ENCODE measurements around the gene CCNL2.
"Not testable (repeated sequence)": the region's sequence is repeated elsewhere in the genome, so short reads cannot be mapped to it uniquely, and the experiment has no call there.

CCNL2 gene

DNA sequence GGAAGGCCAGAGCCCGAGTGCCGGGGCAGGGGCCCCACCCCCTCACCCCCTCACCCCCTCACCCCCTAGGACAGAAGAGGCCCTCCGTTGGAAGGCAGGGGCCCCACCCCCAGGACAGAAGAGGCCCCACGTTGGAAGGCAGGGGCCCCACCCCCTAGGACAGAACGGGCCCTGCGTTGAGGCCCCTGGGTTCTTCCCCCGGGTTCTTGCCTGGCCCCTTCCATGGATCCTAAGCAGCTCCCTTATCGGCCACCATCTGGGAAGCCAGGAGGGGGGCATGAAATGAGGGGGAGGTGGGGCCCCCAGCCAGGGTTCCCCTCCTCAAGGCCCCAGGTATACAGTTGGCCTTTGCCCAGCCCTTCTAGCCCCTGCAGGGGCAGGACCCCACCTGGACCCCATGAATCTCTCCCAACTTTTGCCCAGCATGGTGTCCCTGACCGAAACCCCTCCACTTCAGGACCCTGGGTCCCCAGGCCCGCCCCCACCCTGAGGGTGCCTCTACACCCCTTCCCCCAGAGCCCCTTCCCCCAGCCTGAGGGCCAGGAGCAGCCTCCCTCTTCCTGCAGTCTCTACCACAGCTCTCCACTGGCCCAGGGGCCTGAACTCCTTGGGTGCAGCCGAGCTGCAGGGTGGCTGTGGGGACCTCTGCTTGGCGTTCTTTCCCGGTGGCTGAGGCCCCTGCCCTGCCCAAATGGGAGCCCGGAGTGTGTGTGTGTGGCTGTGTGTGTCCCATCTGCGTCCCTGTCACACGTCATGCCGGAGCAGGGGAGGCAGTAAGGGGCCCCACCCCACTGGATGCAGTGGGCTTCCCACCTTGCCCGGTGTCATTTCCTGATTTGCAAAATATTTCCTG lies 32.1 kb upstream of the CCNL2 start:
- TF ChIP-seq, protein P1, sequence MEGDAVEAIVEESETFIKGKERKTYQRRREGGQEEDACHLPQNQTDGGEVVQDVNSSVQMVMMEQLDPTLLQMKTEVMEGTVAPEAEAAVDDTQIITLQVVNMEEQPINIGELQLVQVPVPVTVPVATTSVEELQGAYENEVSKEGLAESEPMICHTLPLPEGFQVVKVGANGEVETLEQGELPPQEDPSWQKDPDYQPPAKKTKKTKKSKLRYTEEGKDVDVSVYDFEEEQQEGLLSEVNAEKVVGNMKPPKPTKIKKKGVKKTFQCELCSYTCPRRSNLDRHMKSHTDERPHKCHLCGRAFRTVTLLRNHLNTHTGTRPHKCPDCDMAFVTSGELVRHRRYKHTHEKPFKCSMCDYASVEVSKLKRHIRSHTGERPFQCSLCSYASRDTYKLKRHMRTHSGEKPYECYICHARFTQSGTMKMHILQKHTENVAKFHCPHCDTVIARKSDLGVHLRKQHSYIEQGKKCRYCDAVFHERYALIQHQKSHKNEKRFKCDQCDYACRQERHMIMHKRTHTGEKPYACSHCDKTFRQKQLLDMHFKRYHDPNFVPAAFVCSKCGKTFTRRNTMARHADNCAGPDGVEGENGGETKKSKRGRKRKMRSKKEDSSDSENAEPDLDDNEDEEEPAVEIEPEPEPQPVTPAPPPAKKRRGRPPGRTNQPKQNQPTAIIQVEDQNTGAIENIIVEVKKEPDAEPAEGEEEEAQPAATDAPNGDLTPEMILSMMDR (IDR thresholded peaks at IDR 0.05; ENCODE audit: low read length, missing control alignments): no peak
- H3K4me3 ChIP-seq (replicated peaks; ENCODE audit: low read depth, low read length): no peak overlapping the region

DNA sequence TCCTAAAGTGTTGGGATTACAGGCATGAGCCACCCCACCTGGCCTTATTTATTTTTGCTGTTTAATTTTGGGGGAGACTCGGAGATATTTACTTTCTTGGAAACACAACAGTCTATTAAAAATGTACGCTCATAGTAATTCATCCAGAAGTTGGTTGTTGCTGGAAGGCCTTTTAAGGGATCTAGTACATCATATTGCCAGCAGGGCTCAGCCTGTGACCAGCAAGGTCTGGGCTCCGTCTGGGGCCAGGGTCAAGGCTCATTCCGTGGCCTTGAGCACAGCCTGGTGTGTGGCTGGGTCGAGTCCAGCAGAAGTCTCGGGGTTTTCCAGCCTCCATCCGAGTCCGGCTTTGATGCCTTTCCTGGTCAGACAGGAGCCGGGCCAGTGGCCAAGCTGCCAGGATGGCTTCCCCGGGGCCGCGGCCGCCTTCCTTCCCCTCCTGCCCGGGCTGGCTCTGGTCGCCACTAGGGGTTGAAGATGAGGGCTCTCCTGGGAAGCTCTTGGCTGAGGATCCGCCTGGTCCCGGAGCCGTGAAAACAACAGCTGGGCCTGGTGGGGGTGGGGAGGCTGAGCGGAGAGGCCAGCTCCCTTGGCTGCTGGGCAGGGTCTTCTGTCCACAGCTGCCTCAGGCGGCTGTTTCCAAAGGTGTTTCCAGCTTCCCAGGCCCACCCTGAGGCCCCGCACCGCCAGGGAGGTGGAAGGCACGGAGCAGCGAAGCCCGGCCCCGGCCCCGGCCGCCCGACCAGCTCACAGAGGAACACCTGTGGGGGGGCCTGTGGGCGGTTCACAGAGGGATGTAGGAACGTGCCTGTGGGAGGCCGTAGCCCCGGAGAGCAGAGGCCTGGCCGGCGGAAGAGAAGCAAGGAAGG lies 31.2 kb upstream of the CCNL2 start:
- TF ChIP-seq, protein P1 (IDR thresholded peaks at IDR 0.05; ENCODE audit: low read length, missing control alignments): no peak
- no peak overlapping the region for H3K4me3 ChIP-seq (replicated peaks; ENCODE audit: low read depth, low read length)
- peak; percentile 83 for DNase-seq (ENCODE audit: low read depth)

More for the DNA sequence above, 32.1 kb upstream of the CCNL2 start:
- DNase-seq (ENCODE audit: low read depth): no peak

DNA sequence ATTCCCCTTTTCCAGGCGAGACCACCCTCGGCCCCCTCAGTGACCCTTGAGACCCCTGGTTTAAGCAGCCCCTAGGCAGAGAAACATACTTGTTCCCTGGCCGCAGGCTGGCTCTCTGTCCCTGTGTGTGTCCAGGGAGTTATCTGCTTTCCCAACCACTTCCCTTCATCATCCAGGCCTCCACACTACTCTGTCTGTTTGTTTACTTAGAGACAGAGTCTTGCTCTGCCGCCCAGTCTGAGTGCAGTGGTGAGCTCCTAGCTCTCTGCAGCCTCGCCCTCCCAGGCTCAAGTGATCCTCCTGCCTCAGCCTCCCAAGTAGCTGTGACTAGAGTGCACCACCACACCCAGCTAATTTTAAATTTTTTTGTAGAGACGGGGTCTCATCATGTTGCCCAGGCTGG lies 30.5 kb upstream of the CCNL2 start:
- TF ChIP-seq, protein P1 (IDR thresholded peaks at IDR 0.05; ENCODE audit: low read length, missing control alignments): no peak
- peak; percentile 71 for DNase-seq (ENCODE audit: low read depth)
- no peak overlapping the region for H3K4me3 ChIP-seq (replicated peaks; ENCODE audit: low read depth, low read length)

DNA sequence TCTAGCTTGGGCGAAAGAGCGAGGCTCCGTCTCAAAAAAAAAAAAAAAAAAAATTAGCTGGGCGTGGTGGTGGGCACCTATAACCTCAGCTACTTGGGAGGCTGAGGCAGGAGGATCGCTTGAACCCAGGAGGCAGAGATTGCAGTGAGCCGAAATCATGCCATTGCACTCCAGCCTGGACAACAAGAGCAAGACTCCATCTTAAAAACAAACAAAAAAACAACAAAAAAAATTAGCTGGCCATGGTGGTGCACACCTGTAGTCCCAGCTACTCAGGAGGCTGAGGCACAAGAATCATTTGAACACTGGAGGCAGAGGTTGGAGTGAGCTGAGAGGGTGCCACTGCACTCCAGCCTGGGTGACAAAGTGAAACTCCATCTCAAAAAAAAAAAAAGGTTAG lies 29.8 kb upstream of the CCNL2 start:
- not testable (repeated sequence) for DNase-seq (ENCODE audit: low read depth); H3K4me3 ChIP-seq (replicated peaks; ENCODE audit: low read depth, low read length)

DNA sequence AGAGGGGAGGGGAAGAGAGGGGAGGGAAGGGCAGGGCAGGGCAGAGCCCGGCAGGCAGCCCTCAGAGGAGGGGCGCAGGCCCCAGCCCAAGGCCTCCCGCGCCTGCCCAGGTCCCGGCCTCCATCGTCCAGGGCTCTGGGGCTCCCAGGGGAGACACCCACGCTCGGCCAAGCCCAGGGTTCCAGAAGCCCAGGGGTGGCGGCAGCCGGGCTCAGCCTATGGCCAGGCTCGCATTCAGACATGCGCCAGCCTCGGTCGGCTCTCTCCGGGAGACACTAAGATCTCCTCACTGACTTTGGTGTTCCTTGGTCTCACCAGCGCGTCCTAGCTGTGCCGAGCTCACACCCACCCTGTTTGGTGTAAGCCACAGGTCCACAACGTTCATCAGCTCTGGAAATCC lies 29.0 kb upstream of the CCNL2 start:
- H3K4me3 ChIP-seq (replicated peaks; ENCODE audit: low read depth, low read length): no peak overlapping the region
- TF ChIP-seq, protein P1 (IDR thresholded peaks at IDR 0.05; ENCODE audit: low read length, missing control alignments): no peak

DNA sequence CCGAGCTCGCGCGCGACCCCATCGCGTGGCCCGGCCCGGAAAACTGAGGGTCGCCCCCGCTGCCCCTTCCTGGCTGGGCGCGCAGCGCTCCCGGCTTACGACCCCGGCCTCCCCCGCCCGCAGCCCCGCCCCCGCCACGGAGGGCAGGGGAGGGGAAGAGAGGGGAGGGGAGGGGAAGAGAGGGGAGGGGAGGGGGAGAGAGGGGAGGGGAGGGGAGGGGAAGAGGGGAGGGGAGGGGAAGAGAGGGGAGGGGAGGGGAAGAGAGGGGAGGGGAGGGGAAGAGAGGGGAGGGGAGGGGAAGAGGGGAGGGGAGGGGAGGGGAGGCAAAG lies 28.6 kb upstream of the CCNL2 start:
- peak overlapping the region; percentile 24 for H3K4me3 ChIP-seq (replicated peaks; ENCODE audit: low read depth, low read length)
- no peak for DNase-seq (ENCODE audit: low read depth)
- TF ChIP-seq, protein P1 (IDR thresholded peaks at IDR 0.05; ENCODE audit: low read length, missing control alignments): no peak

More for the DNA sequence above, 29.0 kb upstream of the CCNL2 start:
- DNase-seq (ENCODE audit: low read depth): no peak

DNA sequence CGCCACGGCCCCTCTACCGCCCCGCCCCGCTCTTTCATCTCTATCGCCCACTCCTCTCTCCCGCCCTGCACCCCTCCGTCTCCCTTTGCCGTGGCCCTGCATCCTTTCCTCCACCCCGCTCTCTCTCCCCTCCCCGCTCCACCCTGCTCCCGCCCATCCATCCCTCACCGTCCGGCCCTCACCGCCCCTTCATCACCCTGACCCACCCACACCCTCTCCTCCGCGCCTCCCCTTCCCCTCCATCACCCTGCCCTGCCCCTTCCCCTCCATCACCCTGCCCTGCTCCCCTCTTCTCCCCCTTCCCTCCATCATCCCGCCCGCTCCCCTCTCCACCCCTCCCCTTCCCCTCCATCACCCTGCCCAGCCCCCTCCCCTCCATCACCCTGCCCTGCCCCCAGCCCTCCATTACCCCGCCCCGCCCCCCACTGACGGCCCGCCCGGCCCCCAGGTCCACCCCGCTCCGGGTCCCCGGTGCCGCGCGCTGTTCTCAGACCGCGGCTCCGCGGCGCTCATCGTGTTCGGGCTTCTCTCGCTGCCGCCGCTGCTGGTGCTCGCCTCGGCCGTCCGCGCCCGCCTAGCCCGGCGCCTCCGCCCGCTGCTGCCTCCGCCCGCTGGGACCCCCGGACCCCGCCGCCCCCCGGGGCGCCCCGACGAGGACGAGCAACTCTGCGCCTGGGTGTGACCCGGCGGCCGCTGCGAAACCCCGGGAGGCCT lies 28.1 kb upstream of the CCNL2 start:
- TF ChIP-seq, protein P1 (IDR thresholded peaks at IDR 0.05; ENCODE audit: low read length, missing control alignments): no peak
- H3K4me3 ChIP-seq (replicated peaks; ENCODE audit: low read depth, low read length): peak overlapping the region; percentile 24
- DNase-seq (ENCODE audit: low read depth): no peak

All from fibroblast of pulmonary artery (primary cell).